Muscle layer of colon (tissue), 2 donors: Measurements from ENCODE around the gene TNNI3.
"Not testable (repeated sequence)": the region's sequence is repeated elsewhere in the genome, so short reads cannot be mapped to it uniquely, and the experiment has no call there.

Experiments
- H3K27ac ChIP-seq: one replicate; pipeline ENCODE4 v1.7.0; 2013; ENCODE audit warnings: low read depth, mild to moderate bottlenecking, low read length, moderate library complexity
- H3K27me3 ChIP-seq, 2 donors: one replicate each; pipeline ENCODE4 v1.7.0; 2013; ENCODE audit warnings: low read length in 2 of 2, mild to moderate bottlenecking in 2 of 2; ENCODE audit not compliant: insufficient read depth in 2 of 2, control insufficient read depth in 1 of 2
- H3K36me3 ChIP-seq: one replicate; pipeline ENCODE4 v1.7.0; 2013; ENCODE audit warnings: mild to moderate bottlenecking, low read length; ENCODE audit not compliant: insufficient read depth
- H3K4me1 ChIP-seq: one replicate; pipeline ENCODE4 v1.7.0; 2013; ENCODE audit warnings: mild to moderate bottlenecking, low read length; ENCODE audit not compliant: insufficient read depth
- H3K4me3 ChIP-seq, 2 donors: one replicate each; pipeline ENCODE4 v1.7.0; 2013; ENCODE audit warnings: low read length in 2 of 2, low read depth in 1 of 2, mild to moderate bottlenecking in 1 of 2, moderate library complexity in 1 of 2
- H3K9ac ChIP-seq: one replicate; pipeline ENCODE4 v1.7.0; 2013; ENCODE audit warnings: low read length
- H3K9me3 ChIP-seq: one replicate; pipeline ENCODE4 v1.7.0; 2013; ENCODE audit warnings: mild to moderate bottlenecking, low read length
- donor health status: abdominal sarcoma.
- donor health status: Adenocarcinoma of cecum.

TNNI3 gene

GRCh38 chr19:55155784-55156183, 1.7 kb downstream of the TNNI3 start:
- H3K4me1 ChIP-seq, H3K27ac ChIP-seq, H3K9ac ChIP-seq, H3K36me3 ChIP-seq, H3K4me3 ChIP-seq, H3K9me3 ChIP-seq: not testable (repeated sequence)
- H3K27me3 ChIP-seq, result peaks cover 26 to 66% of the 10 kb centered on the region in 2 donors

GRCh38 chr19:55153652-55154264, 3.8 kb downstream of the TNNI3 start:
- Histone ChIP-seq H3K36me3 (no peaks in the 10 kb centered on the region), H3K27ac (no peak overlapping the region), H3K4me3 (no peak overlapping the region), H3K4me1 (no peaks in the 10 kb centered on the region), H3K9ac (no peak overlapping the region), H3K9me3 (no peaks in the 10 kb centered on the region), H3K27me3 (peaks cover 27 to 66% of the 10 kb centered on the region in 2 donors)

GRCh38 chr19:55152017-55152416, 5.5 kb downstream of the TNNI3 start:
- Histone ChIP-seq H3K4me3 (no peak overlapping the region), H3K27ac (no peak overlapping the region), H3K4me1 (no peaks in the 10 kb centered on the region), H3K36me3 (no peaks in the 10 kb centered on the region), H3K9ac (no peak overlapping the region), H3K9me3 (no peaks in the 10 kb centered on the region), H3K27me3 (peaks cover 32 to 67% of the 10 kb centered on the region in 2 donors)

- no peaks in the 10 kb centered on the region for H3K9me3 ChIP-seq
- H3K4me3 ChIP-seq, result no peak within 1 kb of the TSS
- H3K36me3 ChIP-seq, result no peaks in the 10 kb centered on the region
- no peak within 1 kb of the TSS for H3K27ac ChIP-seq
- H3K27me3 ChIP-seq, result peaks cover 32 to 71% of the 10 kb centered on the region in 2 donors
- H3K9ac ChIP-seq, result no peak within 1 kb of the TSS
- no peaks in the 10 kb centered on the region for H3K4me1 ChIP-seq
Observed at GRCh38 chr19:55149078-55150003, 8.2 kb downstream of the TNNI3 start, which contains the start of gene TNNT1. Gene TNNT1, minus strand, starts transcription at chr19:55149206. Its CDS starts 2,049 bp downstream, at chr19:55147157.

- peaks cover 34 to 74% of the 10 kb centered on the region in 2 donors for H3K27me3 ChIP-seq
- no peaks in the 10 kb centered on the region for H3K9me3 ChIP-seq
- H3K36me3 ChIP-seq, result no peaks in the 10 kb centered on the region
- H3K9ac ChIP-seq, result no peak overlapping the region
- H3K4me1 ChIP-seq, result no peaks in the 10 kb centered on the region
- H3K27ac ChIP-seq, result no peak overlapping the region
- no peak overlapping the region for H3K4me3 ChIP-seq
Observed at GRCh38 chr19:55147545-55148251, 9.8 kb downstream of the TNNI3 start.

- no peaks in the 10 kb centered on the region for H3K36me3 ChIP-seq
- no peaks in the 10 kb centered on the region for H3K4me1 ChIP-seq
- no peaks in the 10 kb centered on the region for H3K9me3 ChIP-seq
- H3K27ac ChIP-seq, result no peak overlapping the region
- no peak overlapping the region for H3K9ac ChIP-seq
- no peak overlapping the region for H3K4me3 ChIP-seq
- peaks cover 34 to 78% of the 10 kb centered on the region in 2 donors for H3K27me3 ChIP-seq
Observed at GRCh38 chr19:55146705-55147273, 10.7 kb downstream of the TNNI3 start.

- H3K4me3 ChIP-seq, result no peak overlapping the region
- H3K9ac ChIP-seq, result no peak overlapping the region
- H3K27ac ChIP-seq, result no peak overlapping the region
- H3K36me3 ChIP-seq, result no peaks in the 10 kb centered on the region
- H3K27me3 ChIP-seq, result peaks cover 34 to 84% of the 10 kb centered on the region in 2 donors
- H3K9me3 ChIP-seq, result no peaks in the 10 kb centered on the region
- H3K4me1 ChIP-seq, result no peaks in the 10 kb centered on the region
Observed at GRCh38 chr19:55146078-55146704, 11.3 kb downstream of the TNNI3 start.

GRCh38 chr19:55145232-55145631, 12.3 kb downstream of the TNNI3 start:
- no peak overlapping the region for H3K27ac ChIP-seq
- no peaks in the 10 kb centered on the region for H3K4me1 ChIP-seq
- no peaks in the 10 kb centered on the region for H3K36me3 ChIP-seq
- no peak overlapping the region for H3K9ac ChIP-seq
- no peaks in the 10 kb centered on the region for H3K9me3 ChIP-seq
- no peak overlapping the region for H3K4me3 ChIP-seq
- peaks cover 34 to 81% of the 10 kb centered on the region in 2 donors for H3K27me3 ChIP-seq

GRCh38 chr19:55141696-55142095, 15.8 kb downstream of the TNNI3 start:
- H3K4me1 ChIP-seq, result no peaks in the 10 kb centered on the region
- H3K36me3 ChIP-seq, result no peaks in the 10 kb centered on the region
- H3K9me3 ChIP-seq, result no peaks in the 10 kb centered on the region
- peaks cover 17 to 61% of the 10 kb centered on the region in 2 donors for H3K27me3 ChIP-seq
- H3K9ac ChIP-seq, result no peak overlapping the region
- no peak overlapping the region for H3K4me3 ChIP-seq
- no peak overlapping the region for H3K27ac ChIP-seq

- Histone ChIP-seq H3K36me3 (no peaks in the 10 kb centered on the region), H3K27me3 (peaks cover 5 to 43% of the 10 kb centered on the region in 2 donors)
Observed at GRCh38 chr19:55137915-55138314, 19.6 kb downstream of the TNNI3 start.

More at GRCh38 chr19:55137915-55138314, 19.6 kb downstream of the TNNI3 start:
- Histone ChIP-seq H3K27ac (no peak overlapping the region), H3K9ac (no peak overlapping the region), H3K9me3 (no peaks in the 10 kb centered on the region), H3K4me3 (no peak overlapping the region), H3K4me1 (no peaks in the 10 kb centered on the region)
